Liver (tissue), 3 donors: ENCODE measurements around the gene AAGAB.

Source experiments
- TF ChIP-seq, protein P1 (sequence below): fragments of 150-350 bp; IDR thresholded peaks from 2 replicates; pipeline ENCODE4 v1.5.1; 2017; ENCODE audit warnings: improper control_type of control experiment, low read depth, low read length; ENCODE audit not compliant: missing input control
- TF ChIP-seq, protein P2 (sequence below): IDR thresholded peaks from 2 replicates; pipeline ENCODE4 v1.6.1; 2016; ENCODE audit warnings: antibody characterized with exemption, mild to moderate bottlenecking
- TF ChIP-seq, protein P3 (sequence below): IDR thresholded peaks from 2 replicates; pipeline ENCODE4 v1.6.1; 2016; ENCODE audit warnings: antibody characterized with exemption
- TF ChIP-seq, protein P4 (sequence below): IDR thresholded peaks from 2 replicates; pipeline ENCODE4 v1.6.1; 2016; ENCODE audit warnings: antibody characterized with exemption
- TF ChIP-seq, protein P5 (sequence below): IDR thresholded peaks from 2 replicates; pipeline ENCODE4 v1.6.1; 2016; ENCODE audit warnings: antibody characterized with exemption
- donor health status: healthy.
- donor health status: healthy.

DNA sequence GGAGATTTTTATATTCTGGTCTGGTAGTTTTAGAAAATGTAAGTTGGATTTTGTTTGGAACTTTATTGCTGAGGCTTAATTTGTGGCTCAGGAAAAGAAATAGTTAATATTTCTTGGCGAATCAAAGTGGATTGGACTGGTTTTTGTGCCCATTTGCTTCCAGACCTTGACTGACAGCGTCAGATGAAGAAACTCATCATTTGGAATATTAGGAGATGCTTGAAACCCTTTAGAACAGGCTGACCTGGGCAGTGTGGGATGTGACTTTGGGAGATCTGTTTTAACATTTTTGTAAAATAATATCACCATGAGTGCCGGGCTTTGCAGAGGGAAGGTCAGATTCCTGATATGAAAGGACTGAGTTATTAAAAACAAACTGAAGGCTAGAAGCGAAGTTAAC is 83.0 kb downstream of the AAGAB start:
- TF ChIP-seq, protein P1, sequence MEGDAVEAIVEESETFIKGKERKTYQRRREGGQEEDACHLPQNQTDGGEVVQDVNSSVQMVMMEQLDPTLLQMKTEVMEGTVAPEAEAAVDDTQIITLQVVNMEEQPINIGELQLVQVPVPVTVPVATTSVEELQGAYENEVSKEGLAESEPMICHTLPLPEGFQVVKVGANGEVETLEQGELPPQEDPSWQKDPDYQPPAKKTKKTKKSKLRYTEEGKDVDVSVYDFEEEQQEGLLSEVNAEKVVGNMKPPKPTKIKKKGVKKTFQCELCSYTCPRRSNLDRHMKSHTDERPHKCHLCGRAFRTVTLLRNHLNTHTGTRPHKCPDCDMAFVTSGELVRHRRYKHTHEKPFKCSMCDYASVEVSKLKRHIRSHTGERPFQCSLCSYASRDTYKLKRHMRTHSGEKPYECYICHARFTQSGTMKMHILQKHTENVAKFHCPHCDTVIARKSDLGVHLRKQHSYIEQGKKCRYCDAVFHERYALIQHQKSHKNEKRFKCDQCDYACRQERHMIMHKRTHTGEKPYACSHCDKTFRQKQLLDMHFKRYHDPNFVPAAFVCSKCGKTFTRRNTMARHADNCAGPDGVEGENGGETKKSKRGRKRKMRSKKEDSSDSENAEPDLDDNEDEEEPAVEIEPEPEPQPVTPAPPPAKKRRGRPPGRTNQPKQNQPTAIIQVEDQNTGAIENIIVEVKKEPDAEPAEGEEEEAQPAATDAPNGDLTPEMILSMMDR: no peak
- TF ChIP-seq, protein P2, sequence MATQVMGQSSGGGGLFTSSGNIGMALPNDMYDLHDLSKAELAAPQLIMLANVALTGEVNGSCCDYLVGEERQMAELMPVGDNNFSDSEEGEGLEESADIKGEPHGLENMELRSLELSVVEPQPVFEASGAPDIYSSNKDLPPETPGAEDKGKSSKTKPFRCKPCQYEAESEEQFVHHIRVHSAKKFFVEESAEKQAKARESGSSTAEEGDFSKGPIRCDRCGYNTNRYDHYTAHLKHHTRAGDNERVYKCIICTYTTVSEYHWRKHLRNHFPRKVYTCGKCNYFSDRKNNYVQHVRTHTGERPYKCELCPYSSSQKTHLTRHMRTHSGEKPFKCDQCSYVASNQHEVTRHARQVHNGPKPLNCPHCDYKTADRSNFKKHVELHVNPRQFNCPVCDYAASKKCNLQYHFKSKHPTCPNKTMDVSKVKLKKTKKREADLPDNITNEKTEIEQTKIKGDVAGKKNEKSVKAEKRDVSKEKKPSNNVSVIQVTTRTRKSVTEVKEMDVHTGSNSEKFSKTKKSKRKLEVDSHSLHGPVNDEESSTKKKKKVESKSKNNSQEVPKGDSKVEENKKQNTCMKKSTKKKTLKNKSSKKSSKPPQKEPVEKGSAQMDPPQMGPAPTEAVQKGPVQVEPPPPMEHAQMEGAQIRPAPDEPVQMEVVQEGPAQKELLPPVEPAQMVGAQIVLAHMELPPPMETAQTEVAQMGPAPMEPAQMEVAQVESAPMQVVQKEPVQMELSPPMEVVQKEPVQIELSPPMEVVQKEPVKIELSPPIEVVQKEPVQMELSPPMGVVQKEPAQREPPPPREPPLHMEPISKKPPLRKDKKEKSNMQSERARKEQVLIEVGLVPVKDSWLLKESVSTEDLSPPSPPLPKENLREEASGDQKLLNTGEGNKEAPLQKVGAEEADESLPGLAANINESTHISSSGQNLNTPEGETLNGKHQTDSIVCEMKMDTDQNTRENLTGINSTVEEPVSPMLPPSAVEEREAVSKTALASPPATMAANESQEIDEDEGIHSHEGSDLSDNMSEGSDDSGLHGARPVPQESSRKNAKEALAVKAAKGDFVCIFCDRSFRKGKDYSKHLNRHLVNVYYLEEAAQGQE: no peak
- TF ChIP-seq, protein P3, sequence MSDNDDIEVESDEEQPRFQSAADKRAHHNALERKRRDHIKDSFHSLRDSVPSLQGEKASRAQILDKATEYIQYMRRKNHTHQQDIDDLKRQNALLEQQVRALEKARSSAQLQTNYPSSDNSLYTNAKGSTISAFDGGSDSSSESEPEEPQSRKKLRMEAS: no peak
- TF ChIP-seq, protein P4, sequence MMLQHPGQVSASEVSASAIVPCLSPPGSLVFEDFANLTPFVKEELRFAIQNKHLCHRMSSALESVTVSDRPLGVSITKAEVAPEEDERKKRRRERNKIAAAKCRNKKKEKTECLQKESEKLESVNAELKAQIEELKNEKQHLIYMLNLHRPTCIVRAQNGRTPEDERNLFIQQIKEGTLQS: no peak
- TF ChIP-seq, protein P5, sequence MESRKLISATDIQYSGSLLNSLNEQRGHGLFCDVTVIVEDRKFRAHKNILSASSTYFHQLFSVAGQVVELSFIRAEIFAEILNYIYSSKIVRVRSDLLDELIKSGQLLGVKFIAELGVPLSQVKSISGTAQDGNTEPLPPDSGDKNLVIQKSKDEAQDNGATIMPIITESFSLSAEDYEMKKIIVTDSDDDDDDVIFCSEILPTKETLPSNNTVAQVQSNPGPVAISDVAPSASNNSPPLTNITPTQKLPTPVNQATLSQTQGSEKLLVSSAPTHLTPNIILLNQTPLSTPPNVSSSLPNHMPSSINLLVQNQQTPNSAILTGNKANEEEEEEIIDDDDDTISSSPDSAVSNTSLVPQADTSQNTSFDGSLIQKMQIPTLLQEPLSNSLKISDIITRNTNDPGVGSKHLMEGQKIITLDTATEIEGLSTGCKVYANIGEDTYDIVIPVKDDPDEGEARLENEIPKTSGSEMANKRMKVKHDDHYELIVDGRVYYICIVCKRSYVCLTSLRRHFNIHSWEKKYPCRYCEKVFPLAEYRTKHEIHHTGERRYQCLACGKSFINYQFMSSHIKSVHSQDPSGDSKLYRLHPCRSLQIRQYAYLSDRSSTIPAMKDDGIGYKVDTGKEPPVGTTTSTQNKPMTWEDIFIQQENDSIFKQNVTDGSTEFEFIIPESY: no peak
